OCI-LY3 (cell line): Measurements from ENCODE around the gene PXK.

Experiments used
- CTCF ChIP-seq: fragments of 200-600, 300-600 bp; sonication (generic); IDR thresholded peaks from 2 replicates; pipeline ENCODE4 v1.5.1; 2014; ENCODE audit warnings: antibody characterized with exemption, low read length, low read depth
- EZH2phosphoT487 ChIP-seq: fragments of 200-600 bp; shearing (Covaris generic); IDR thresholded peaks from 2 replicates; pipeline ENCODE4 v1.6.1; 2018; ENCODE audit warnings: antibody characterized with exemption, mixed run types, low read depth

GRCh38 chr3:58346368-58346767, 13.7 kb downstream of the PXK start:
- TF ChIP-seq EZH2phosphoT487 = no peak
- TF ChIP-seq CTCF = no peak
